PC-3 (cell line): ENCODE data around the gene MME. TPM values are rescaled to one million over a fixed set of nuclear protein-coding genes. Genes with fewer than 3 reads are reported as not detected.

Experiments used
- ATAC-seq: fragments of 200-7000 bp; cut with Tn5 transposase; 2 replicates; pipeline ENCODE4 v1.9.1; 2020; ENCODE audit warnings: mild to moderate bottlenecking, moderate library complexity
- BruUV-seq: library from RNA; stranded (reverse); fragments of 400-500 nt; replicated peaks from 2 replicates; lab custom pipeline; 2021; lab: Mats Ljungman, UMichigan
- CTCF ChIA-PET: fragments of 300-600 bp; sonication (Branson Sonifier 250); formaldehyde crosslinking; loops from one replicate; lab custom pipeline; 2022; ENCODE audit warnings: antibody characterized with exemption; lab: Charles Lee
- POLR2A ChIA-PET: fragments of 300-600 bp; sonication (Branson Sonifier 250); formaldehyde crosslinking; loops from one replicate; lab custom pipeline; 2022; ENCODE audit warnings: antibody characterized with exemption; ENCODE audit not compliant: unreplicated experiment; lab: Charles Lee
- DNase-seq: peaks from one replicate; pipeline ENCODE4 v3.0.0-alpha.2; 2015
- H2AFZ ChIP-seq: fragments of 300-600 bp; sonication (generic); 2 replicates; pipeline ENCODE4 v1.6.0; 2016; ENCODE audit warnings: antibody characterized with exemption, low read length
- H3F3A ChIP-seq: fragments of 300-600 bp; sonication (generic); one replicate; pipeline ENCODE4 v1.6.0; 2017; ENCODE audit warnings: antibody characterized with exemption, low read length, control low read depth, mild to moderate bottlenecking; ENCODE audit not compliant: unreplicated experiment
- H3K27ac ChIP-seq: fragments of 300-600 bp; sonication (generic); 2 replicates; pipeline ENCODE4 v1.5.1; 2016; ENCODE audit warnings: mild to moderate bottlenecking, low read length
- H3K27me3 ChIP-seq: fragments of 300-600 bp; sonication (generic); 2 replicates; pipeline ENCODE4 v1.6.1; 2016; ENCODE audit warnings: low read length, mixed read lengths
- H3K36me3 ChIP-seq: fragments of 300-600 bp; sonication (generic); 2 replicates; pipeline ENCODE4 v1.6.1; 2016; ENCODE audit warnings: low read depth, mixed run types, low read length, mixed read lengths
- H3K4me1 ChIP-seq: fragments of 300-600 bp; sonication (generic); 2 replicates; pipeline ENCODE4 v1.5.1; 2016; ENCODE audit warnings: low read length; ENCODE audit not compliant: insufficient read depth
- H3K4me2 ChIP-seq: fragments of 300-600 bp; sonication (generic); 2 replicates; pipeline ENCODE4 v1.6.0; 2016; ENCODE audit warnings: low read length
- H3K4me3 ChIP-seq: fragments of 300-600 bp; sonication (generic); 2 replicates; pipeline ENCODE4 v1.5.1; 2016; ENCODE audit warnings: mild to moderate bottlenecking, low read length, mixed read lengths
- H3K79me2 ChIP-seq: fragments of 300-600 bp; sonication (generic); 2 replicates; pipeline ENCODE4 v1.6.1; 2017; ENCODE audit warnings: low read length, mixed read lengths
- H3K9ac ChIP-seq: fragments of 300-600 bp; sonication (generic); 2 replicates; pipeline ENCODE4 v1.6.0; 2016; ENCODE audit warnings: mild to moderate bottlenecking, low read length
- H3K9me2 ChIP-seq: fragments of 300-600 bp; sonication (generic); replicated peaks from 2 replicates; pipeline ENCODE4 v1.6.1; 2016; ENCODE audit warnings: mixed run types, low read length, mixed read lengths
- H3K9me3 ChIP-seq: fragments of 300-600 bp; sonication (generic); 2 replicates; pipeline ENCODE4 v1.6.1; 2016; ENCODE audit warnings: low read length, mixed read lengths
- H4K20me1 ChIP-seq: fragments of 300-600 bp; sonication (generic); 2 replicates; pipeline ENCODE4 v1.6.1; 2016; ENCODE audit warnings: low read length, mixed read lengths
- EZH2 ChIP-seq: fragments of 300-600 bp; sonication (generic); IDR thresholded peaks from one replicate; pipeline ENCODE4 v1.6.1; 2017; ENCODE audit warnings: antibody characterized with exemption, mild to moderate bottlenecking, low read length; ENCODE audit not compliant: unreplicated experiment
- EZH2phosphoT487 ChIP-seq: fragments of 300-600 bp; sonication (generic); IDR thresholded peaks from 2 replicates; pipeline ENCODE4 v1.6.1; 2018; ENCODE audit warnings: mild to moderate bottlenecking, antibody characterized with exemption, low read length, borderline replicate concordance
- intact Hi-C: fragments of 100-400 bp; cut with micrococcal nuclease; formaldehyde crosslinking; loops from 2 replicates; pipeline ENCODE4 v1.9.0; 2023
- total RNA-seq: library from RNA; depleted of rRNA; stranded (reverse); fragments of >200 nt; gene quantifications from 2 replicates; pipeline ENCODE4 v1.2.3, GENCODE V29; 2014
- TF ChIP-seq, protein P1 (sequence below): fragments of 300-600 bp; sonication (generic); conservative IDR thresholded peaks from 2 replicates; pipeline ENCODE4 v1.5.1; 2017; ENCODE audit warnings: antibody characterized with exemption, low read depth, mild to moderate bottlenecking, low read length

Gene MME
- total RNA-seq, 1 experiment from 2014 or later, result 1.2 TPM

DNA sequence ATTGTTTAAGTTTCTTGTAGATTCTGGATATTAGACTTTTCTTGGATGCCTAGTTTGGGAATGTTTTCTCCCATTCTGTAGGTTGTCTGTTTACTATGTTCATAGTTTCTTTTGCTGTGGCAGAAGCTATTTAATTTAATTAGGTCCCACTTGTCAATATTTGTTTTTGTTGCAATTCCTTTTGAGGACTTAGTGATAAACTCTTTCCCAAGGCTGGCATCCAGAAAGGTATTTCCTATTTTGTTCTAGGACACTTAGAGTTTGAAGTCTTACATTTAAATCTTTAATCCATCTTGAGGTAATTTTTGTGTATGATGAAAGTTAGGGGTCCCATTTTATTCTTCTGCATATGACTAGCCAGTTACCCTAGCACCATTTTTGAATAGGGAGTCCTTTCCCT lies 54.9 kb downstream of the MME start:
- BruUV-seq, result no TSS peak
- Histone ChIP-seq H3F3A (no peaks in the 10 kb centered on the region), H3K4me2 (no peak overlapping the region), H4K20me1 (no peaks in the 10 kb centered on the region), H3K4me3 (no peak overlapping the region), H3K27me3 (no peaks in the 10 kb centered on the region), H3K79me2 (no peaks in the 10 kb centered on the region), H3K9me2 (no peaks in the 10 kb centered on the region), H3K36me3 (no peaks in the 10 kb centered on the region), H3K4me1 (no peaks in the 10 kb centered on the region), H3K27ac (no peak overlapping the region), H3K9me3 (no peaks in the 10 kb centered on the region), H3K9ac (no peak overlapping the region), H2AFZ (no peak overlapping the region)
- no peak for ATAC-seq
- POLR2A ChIA-PET, result no interaction called here
- TF ChIP-seq EZH2phosphoT487 (no peak), EZH2 (no peak)
- TF ChIP-seq, protein P1, sequence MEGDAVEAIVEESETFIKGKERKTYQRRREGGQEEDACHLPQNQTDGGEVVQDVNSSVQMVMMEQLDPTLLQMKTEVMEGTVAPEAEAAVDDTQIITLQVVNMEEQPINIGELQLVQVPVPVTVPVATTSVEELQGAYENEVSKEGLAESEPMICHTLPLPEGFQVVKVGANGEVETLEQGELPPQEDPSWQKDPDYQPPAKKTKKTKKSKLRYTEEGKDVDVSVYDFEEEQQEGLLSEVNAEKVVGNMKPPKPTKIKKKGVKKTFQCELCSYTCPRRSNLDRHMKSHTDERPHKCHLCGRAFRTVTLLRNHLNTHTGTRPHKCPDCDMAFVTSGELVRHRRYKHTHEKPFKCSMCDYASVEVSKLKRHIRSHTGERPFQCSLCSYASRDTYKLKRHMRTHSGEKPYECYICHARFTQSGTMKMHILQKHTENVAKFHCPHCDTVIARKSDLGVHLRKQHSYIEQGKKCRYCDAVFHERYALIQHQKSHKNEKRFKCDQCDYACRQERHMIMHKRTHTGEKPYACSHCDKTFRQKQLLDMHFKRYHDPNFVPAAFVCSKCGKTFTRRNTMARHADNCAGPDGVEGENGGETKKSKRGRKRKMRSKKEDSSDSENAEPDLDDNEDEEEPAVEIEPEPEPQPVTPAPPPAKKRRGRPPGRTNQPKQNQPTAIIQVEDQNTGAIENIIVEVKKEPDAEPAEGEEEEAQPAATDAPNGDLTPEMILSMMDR, result no peak
- CTCF ChIA-PET, result no interaction called here
- intact Hi-C loops, result no loop called here
- no peak for DNase-seq

DNA sequence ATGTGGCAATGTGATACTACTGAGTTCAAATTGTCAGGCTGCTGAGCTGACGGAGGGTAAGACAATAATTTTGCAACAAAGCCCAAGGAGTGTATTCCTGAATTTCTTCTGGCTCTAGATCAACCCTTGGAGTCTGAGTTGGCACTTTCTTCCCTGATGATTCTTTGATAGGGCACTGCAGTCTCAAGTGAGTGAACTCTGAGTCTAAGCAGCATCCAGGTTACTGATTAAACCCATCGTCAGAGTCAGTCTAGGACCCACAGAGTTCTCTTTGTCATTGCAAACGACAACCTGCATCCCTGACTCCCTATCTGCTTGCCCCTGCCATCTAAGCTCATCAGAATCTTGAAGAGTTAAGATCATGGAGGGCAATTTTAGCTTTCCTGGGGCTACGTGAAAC lies 58.6 kb downstream of the MME start:
- no TSS peak for BruUV-seq
- H3K9me2 ChIP-seq, result no peaks in the 10 kb centered on the region
- H3F3A ChIP-seq, result no peaks in the 10 kb centered on the region
- TF ChIP-seq EZH2phosphoT487, result no peak
- H3K4me1 ChIP-seq, result no peaks in the 10 kb centered on the region
- no peaks in the 10 kb centered on the region for H3K36me3 ChIP-seq
- DNase-seq, result no peak
- no peak overlapping the region for H3K4me3 ChIP-seq
- no peaks in the 10 kb centered on the region for H3K79me2 ChIP-seq
- no peaks in the 10 kb centered on the region for H4K20me1 ChIP-seq
- no peaks in the 10 kb centered on the region for H3K27me3 ChIP-seq
- ChIA-PET CTCF (no interaction called here), POLR2A (no interaction called here)
- no peak overlapping the region for H3K9ac ChIP-seq
- ATAC-seq, result no peak
- H3K4me2 ChIP-seq, result no peak overlapping the region
- intact Hi-C loops, result no loop called here
- no peak overlapping the region for H3K27ac ChIP-seq
- no peak overlapping the region for H2AFZ ChIP-seq
- no peaks in the 10 kb centered on the region for H3K9me3 ChIP-seq

DNA sequence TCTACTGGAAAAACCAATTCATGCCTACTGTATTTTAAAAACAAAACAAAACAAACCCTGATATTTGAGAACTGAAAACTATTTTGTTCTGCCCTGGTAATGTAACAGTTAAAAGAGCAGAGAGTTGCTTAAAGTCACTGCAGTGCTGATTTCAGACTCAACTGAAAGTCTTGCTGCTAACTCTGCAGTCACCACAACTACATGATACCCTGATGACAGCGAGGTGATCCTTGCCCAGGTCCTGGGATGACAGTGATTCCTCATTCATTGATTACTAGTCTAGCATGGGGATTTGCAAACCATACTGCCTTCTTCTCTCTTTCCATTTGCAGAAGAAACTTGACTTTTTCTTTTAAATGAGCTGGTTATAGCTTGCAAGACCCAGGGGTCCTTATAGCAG lies 67.5 kb downstream of the MME start:
- intact Hi-C loops, result no loop called here
- no peak overlapping the region for H3K9ac ChIP-seq
- no peak overlapping the region for H3K4me3 ChIP-seq
- H3K4me1 ChIP-seq, result no peaks in the 10 kb centered on the region
- CTCF ChIA-PET, result no interaction called here
- POLR2A ChIA-PET, result no interaction called here
- TF ChIP-seq, protein P1, result no peak
- TF ChIP-seq EZH2, result no peak
- no peak for TF ChIP-seq EZH2phosphoT487
- no TSS peak for BruUV-seq
- DNase-seq (no peak), ATAC-seq (no peak)
- no peaks in the 10 kb centered on the region for H3K9me3 ChIP-seq
- no peak overlapping the region for H3K4me2 ChIP-seq
- H3K79me2 ChIP-seq, result no peaks in the 10 kb centered on the region
- H3K27ac ChIP-seq, result no peak overlapping the region
- no peaks in the 10 kb centered on the region for H3K27me3 ChIP-seq
- H3F3A ChIP-seq, result no peaks in the 10 kb centered on the region
- H3K36me3 ChIP-seq, result no peaks in the 10 kb centered on the region
- H2AFZ ChIP-seq, result no peak overlapping the region
- no peaks in the 10 kb centered on the region for H4K20me1 ChIP-seq
- no peaks in the 10 kb centered on the region for H3K9me2 ChIP-seq
